ENCODE results near the gene TOMM7. TPM values are rescaled to one million over a fixed set of nuclear protein-coding genes. Genes with fewer than 3 reads are reported as not detected.
A peak's percentile ranks its signal among the peaks of the same experiment; 100 is the strongest.
"Not testable (repeated sequence)": the region's sequence is repeated elsewhere in the genome, so short reads cannot be mapped to it uniquely, and the experiment has no call there.

The TOMM7 gene
- total and polyA plus RNA-seq, 9 of the 15 experiments (the other 6 are each of a cell fraction or from before 2014, with no cell fraction given) = 283 to 1,717 (median 638) TPM

GRCh38 chr7:22850394-22850793 is 27.7 kb upstream of the TOMM7 start:
- BruUV-seq (replicated peaks); H3K4me2 ChIP-seq (ENCODE audit: insufficient read depth, low read length); POLR2A ChIA-PET; H3K27ac ChIP-seq (ENCODE audit: extremely low read depth, low read depth, low read length); H2AFZ ChIP-seq (ENCODE audit: low read depth, low read length); DNase-seq (ENCODE audit: extremely low read depth in 1 of 4, low spot score in 3 of 4); H3K9me1 ChIP-seq (ENCODE audit: control insufficient read depth, insufficient read depth, low read length); H3K36me3 ChIP-seq (ENCODE audit: control insufficient read depth, insufficient read depth, low read length); H3K9ac ChIP-seq (ENCODE audit: insufficient read depth in 1 of 2, low read depth in 2 of 2, low read length in 2 of 2); H3K27me3 ChIP-seq (ENCODE audit: control insufficient read depth in 2 of 2, insufficient read depth in 2 of 2, low read length in 2 of 2); CTCF ChIA-PET (ENCODE audit: low intra/inter-chr PET ratio); H3K4me3 ChIP-seq; ATAC-seq; in situ Hi-C loops (cut with MboI); H3K9me3 ChIP-seq (replicated peaks; ENCODE audit: control insufficient read depth, insufficient read depth, low read depth, low read length); H4K20me1 ChIP-seq (replicated peaks; ENCODE audit: control insufficient read depth, insufficient read depth, low read length); FAIRE-seq: not testable (repeated sequence)
- no CpG with 5 or more reads among the region's 1 CpG for WGBS (ENCODE audit: insufficient coverage, low coverage, missing lambda C conversion rate)
- H3K79me2 ChIP-seq (ENCODE audit: control insufficient read depth, insufficient read depth, low read length) = peaks cover 12% of the 10 kb centered on the region
- TF ChIP-seq BCOR (IDR thresholded peaks at IDR 0.05) (peak; percentile 56; the same call in 1 of the 2 replicates), ZNF121 (CRISPR knock-in tag; conservative IDR thresholded peaks at IDR 0.05) (peak; percentile 94)
- intact Hi-C loops (cut with micrococcal nuclease) = loop anchor here (10.0 kb wide), 2 partner anchors 186 to 286 kb away; no protein-coding TSS in a partner anchor
- peaks cover 14 to 18% of the 10 kb centered on the region in 2 experiments for H3K4me1 ChIP-seq (replicated peaks in 1 of 2; ENCODE audit: control insufficient read depth in 2 of 2, insufficient read depth in 2 of 2, low read length in 2 of 2)

GRCh38 chr7:22849662-22850061 is 27.0 kb upstream of the TOMM7 start:
- TF ChIP-seq RBM14 (IDR thresholded peaks at IDR 0.05; ENCODE audit: borderline replicate concordance, insufficient read depth, low read depth, low read length) (no peak), DIDO1 (tag; IDR thresholded peaks at IDR 0.05; ENCODE audit: low read depth) (0 out of 2 replicates have a peak, but pooled peaks have one; percentile 5)
- ChIA-PET CTCF (ENCODE audit: low intra/inter-chr PET ratio) (no interaction called here), POLR2A (interaction anchor here (0.6 kb wide), 1 partner anchor 247 kb away, joined by 3 read pairs; no protein-coding TSS in a partner anchor)
- in situ Hi-C loops (cut with MboI) = no loop called here
- H3K4me3 ChIP-seq = no peak overlapping the region
- no TSS peak for BruUV-seq (replicated peaks)
- H3K36me3 ChIP-seq (ENCODE audit: control insufficient read depth, insufficient read depth, low read length) = no peaks in the 10 kb centered on the region
- no peaks in the 10 kb centered on the region for H4K20me1 ChIP-seq (replicated peaks; ENCODE audit: control insufficient read depth, insufficient read depth, low read length)
- DNase-seq (ENCODE audit: extremely low read depth in 1 of 4, low spot score in 3 of 4) (no peak), FAIRE-seq (no peak), ATAC-seq (no peak)
- no peak overlapping the region for H3K9ac ChIP-seq (ENCODE audit: insufficient read depth in 1 of 2, low read depth in 2 of 2, low read length in 2 of 2)
- H3K27ac ChIP-seq (ENCODE audit: extremely low read depth, low read depth, low read length) = no peak overlapping the region
- intact Hi-C loops (cut with micrococcal nuclease) = loop anchor here (10.0 kb wide), 2 partner anchors 185 to 285 kb away; no protein-coding TSS in a partner anchor
- no peak overlapping the region for H3K4me2 ChIP-seq (ENCODE audit: insufficient read depth, low read length)
- H3K4me1 ChIP-seq (replicated peaks in 1 of 2; ENCODE audit: control insufficient read depth in 2 of 2, insufficient read depth in 2 of 2, low read length in 2 of 2) = peaks cover 14 to 18% of the 10 kb centered on the region in 2 experiments
- H3K79me2 ChIP-seq (ENCODE audit: control insufficient read depth, insufficient read depth, low read length) = peaks cover 5% of the 10 kb centered on the region
- H3K9me3 ChIP-seq (replicated peaks; ENCODE audit: control insufficient read depth, insufficient read depth, low read depth, low read length) = 0 out of 2 replicates have a peak, but pooled peaks cover 2% of the 10 kb centered on the region
- WGBS (ENCODE audit: insufficient coverage, low coverage, missing lambda C conversion rate) = 92% methylated on average over 1 of the region's 1 CpG
- H3K27me3 ChIP-seq (ENCODE audit: control insufficient read depth in 2 of 2, insufficient read depth in 2 of 2, low read length in 2 of 2) = no peaks in the 10 kb centered on the region
- peak overlapping the region; percentile 54 for H2AFZ ChIP-seq (ENCODE audit: low read depth, low read length)
- no peaks in the 10 kb centered on the region for H3K9me1 ChIP-seq (ENCODE audit: control insufficient read depth, insufficient read depth, low read length)

All from K562 (cell line).